Activated naive CD4-positive, alpha-beta T cell (primary cell): ENCODE results near the gene ALKBH3.

Experiments used
- DNase-seq, 4 experiments: peaks; one replicate each; lab custom pipeline; 2025; lab: John Stamatoyannopoulos, UW

ALKBH3 gene

DNA sequence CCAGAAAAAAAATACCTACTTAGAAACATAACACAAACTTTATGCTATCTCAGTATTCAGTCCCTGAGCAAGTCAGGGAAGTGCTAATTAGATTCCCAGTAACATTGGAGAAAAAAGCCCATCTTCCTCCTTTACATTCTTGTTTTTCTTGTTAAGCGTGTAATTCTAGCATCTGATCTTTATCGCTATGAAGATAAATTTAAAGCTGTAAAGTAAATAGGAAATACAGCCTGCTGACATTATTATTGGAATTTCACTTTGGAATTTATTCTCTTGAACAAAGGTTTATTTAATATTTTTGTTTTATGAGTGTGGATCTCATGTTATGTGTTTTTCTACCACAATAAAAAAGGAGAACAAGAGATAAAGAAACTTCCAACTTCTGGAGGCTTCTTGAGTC, 13.9 kb downstream of the ALKBH3 start:
- DNase-seq = no peak

DNA sequence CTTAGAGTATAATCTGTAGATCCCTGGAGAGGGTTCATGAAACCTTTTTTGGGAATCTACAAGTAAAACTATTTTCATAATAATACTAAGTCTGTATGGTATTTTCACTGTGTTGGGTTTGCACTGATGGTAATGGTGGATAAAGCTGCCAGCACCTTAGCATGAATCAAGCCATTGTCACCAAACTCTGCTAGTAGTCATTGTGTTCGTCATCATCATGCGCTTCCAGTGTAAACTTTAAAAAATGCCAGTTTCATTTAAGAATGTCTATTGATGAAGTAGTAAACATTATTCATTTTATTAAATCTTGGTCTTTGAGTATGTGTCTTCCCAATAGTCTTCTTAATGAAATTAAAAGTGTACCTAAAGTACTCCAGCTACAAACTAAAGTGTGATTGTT, 15.0 kb downstream of the ALKBH3 start:
- DNase-seq = no peak

DNA sequence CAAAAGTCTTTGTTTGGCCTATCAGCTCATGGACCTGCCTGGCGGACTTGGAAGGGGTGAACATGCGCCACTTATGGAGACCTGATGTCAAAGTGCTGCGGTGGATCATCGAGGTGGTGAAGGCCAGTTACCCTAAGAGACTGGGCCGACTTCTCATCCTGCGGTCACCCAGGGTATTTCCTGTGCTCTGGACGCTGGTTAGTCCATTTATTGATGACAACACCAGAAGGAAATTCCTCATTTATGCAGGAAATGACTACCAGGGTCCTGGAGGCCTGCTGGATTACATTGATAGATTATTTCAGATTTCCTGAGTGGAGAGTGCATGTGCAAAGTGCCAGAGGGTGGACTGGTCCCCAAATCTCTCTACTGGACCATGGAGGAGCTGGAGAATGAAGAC, 17.9 kb downstream of the ALKBH3 start:
- DNase-seq = no peak

DNA sequence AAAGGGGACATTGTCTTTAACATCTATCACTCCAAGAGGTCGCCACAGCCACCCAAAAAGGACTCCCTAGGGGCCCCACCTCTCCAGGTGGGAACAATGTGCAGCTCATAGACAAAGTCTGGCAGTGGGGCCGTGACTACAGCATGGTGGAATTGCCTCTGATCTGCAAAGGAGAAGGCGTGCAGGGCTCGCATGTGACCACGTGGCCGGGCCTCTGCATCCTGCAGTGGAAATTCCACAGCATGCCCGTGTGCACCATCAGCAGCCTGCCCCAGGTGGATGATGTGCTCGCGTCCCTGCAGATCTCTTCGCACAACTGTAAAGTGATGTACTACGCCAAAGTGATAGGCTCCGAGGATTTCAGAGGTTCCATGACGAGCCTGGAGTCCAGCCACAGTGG, 18.5 kb downstream of the ALKBH3 start:
- DNase-seq = no peak

DNA sequence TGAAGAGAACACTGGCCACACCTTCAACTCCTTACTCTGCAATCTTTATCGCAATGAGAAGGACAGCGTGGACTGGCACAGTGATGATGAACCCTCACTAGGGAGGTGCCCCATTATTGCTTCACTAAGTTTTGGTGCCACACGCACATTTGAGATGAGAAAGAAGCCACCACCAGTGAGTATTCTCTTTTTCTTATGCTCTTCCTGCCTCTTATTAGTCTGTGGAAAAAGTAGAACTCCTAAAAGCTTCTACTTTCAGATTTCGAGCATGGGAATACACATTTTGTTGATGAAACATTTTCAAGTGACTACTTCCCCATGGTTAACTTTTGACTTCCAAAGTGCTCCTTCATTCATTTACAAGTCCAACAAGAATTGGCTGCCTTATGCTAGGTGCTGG, 20.9 kb downstream of the ALKBH3 start:
- DNase-seq = no peak

DNA sequence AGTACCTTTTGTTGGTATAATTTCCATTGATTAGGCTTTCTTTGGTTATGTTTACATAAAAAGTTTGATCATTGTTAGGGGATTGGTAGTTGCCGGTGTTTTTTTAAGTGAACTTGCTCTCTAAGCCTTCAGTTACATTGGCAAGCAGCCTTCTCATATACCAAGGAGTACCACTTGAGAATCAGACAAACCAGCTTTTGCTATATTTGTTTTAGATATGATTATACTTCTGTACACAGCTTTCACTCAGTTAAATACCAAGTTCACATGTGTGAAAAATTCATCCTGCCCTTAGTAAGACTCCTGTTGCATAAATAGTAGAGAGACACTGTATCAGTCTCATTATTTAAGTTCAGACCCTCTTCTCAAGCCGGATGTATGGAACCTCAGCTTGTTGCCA, 22.4 kb downstream of the ALKBH3 start:
- no peak for DNase-seq

DNA sequence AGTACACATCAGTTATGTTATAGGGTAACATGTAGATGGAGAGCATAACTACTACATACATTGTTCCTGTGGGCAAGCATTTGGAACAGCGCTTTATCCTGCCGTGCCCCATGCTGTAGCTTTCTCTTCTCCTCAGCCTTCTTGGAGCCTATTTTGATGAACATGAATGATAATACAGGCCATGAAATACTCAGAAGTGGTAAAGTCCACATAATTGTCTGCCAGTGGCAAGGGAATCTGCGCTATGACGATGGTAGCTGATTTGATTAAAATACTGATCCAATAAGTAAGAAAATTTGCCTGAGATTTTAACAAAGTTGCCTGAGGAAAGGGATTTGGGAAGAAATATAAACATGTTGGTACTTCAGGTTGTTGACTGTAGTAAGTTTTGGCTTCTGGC, 23.3 kb downstream of the ALKBH3 start:
- DNase-seq = no peak

DNA sequence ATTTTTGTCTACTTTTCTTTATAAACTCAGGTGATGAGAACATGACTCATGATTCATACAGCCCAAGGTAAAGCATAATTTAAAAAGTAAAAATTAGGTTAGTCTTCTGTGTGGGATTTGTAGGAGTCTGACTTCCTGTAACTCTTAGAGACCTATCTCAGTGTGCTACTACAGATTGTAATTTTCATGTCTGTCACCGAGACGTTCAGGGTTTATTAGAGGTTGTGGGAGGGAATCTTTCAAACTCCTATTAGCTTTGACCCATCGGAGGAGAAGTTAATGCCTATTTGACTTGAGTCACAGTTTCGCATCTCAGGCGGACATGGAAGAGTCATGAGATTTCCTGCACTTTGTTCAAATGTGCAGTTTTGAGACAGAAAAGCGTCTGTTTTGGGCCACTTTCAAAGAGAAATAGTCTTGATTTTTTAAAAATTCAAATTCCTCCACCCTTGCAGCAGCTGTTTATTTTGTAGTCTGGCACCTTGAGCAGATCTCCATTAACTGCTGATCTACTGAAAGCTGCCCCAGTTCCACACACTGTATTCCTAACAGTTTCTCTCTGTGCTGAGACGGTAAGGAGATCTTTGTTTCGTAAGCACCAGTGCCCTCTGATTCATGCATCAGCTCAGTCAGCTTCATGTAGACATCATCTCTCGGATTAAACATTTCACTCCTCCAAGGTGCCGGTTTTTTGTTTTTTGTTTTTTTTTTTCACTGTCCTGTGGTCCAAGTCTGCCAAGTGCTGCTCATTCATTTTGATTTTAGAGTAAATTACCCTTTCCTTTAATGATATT, 24.3 kb downstream of the ALKBH3 start:
- DNase-seq = no peak

DNA sequence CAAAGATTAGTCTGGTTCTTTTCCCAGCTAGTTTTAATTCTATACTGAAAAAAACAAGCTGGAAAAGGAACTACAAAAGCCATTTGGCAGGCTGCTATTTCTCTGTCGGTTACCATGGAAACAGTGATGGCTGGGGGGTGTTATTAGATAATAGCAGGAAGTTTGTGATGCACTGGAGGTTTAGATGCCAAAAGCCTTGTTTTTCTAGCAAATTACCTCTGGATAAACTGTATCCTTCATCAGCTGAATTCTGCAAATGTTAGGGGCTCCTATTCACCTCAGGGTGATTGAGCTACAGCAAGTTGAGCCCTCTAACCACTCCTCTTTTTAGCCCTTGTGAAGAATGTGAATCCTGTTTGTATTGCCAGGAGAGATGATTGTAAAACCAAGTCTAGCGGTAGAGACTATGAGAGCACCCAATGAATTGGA, 25.2 kb downstream of the ALKBH3 start:
- DNase-seq = no peak

DNA sequence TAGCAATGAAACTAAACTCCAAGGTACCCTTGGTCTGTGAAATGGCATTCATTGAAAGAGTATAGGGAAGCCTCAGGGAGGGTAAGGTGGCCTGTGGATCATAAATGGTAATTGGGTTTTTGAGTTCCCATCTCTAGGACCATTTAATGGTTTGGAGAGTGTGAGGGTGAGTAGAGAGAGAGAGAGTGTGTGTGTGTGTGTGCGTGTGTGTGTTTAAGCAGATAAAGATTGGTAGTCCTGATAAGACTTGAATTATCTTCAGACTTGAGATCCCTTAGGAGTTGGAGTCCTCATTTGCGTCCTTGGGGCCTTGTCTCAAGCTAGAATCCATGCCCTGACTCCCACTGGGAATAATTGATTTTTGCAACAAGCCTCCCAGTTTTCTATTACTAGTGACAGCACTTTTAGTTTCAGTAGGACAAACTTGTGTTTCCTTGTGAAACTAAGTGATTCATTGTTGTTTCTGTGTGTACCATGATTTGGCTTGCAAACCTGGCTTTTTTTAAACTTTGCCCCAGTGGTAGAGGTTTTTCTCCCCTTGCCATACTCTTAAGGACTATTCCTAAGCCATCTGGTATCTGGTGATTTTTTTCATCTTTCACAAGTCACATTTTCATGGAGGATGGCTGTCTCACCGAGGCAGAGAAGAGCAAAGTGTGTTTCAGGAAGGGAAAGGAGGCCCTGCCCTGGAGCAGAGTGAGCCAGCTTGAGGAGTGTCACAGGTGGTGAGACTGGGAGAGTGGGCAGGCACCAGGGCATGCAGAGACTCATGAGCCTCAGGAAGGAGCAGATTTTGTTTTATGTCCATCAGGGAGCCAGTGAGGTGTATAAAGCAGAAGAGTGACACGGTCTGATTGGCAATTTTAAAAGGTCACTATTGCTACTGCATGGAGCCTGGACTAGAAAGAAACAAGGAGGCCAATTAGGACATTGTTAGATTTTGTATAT, 26.7 kb downstream of the ALKBH3 start:
- DNase-seq = no peak

DNA sequence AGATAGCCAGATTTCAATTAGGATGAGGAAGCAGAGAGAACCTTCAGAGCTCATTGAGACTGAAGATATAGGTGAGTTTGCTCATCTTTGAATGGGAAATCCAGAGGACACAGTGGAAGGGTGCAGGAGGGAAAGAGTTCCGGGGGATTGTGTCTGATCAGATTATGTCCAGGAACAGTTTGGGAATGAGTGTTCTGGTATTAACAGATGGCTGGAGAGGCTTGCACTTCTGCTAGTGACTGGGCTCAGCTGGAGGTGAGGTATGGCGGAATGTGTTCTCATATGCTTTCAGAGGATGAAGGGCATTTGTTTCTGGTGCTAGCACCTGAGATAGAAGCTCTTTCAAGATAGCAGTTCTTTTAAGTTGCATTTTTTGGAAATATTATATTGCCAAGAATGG, 27.6 kb downstream of the ALKBH3 start:
- no peak for DNase-seq

DNA sequence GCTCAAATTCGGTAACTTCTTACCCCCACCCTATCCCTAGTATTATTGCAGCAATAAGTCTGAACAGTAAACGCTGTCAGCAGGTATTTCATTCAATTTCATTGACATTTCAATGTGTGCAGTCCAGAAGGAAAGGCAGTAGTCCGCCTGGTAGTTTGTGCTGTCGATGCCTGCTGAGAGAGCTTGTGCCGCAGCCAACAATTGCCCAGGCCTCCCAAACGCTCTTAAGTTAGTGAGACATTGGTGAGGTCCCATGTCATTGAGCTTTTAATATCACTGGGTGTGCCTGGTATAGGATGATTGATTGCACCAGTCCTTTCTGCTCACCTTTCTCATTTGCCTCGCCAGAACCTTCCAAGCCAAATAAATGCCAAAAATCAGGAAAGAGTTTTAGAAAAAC, 28.1 kb downstream of the ALKBH3 start:
- no peak for DNase-seq

DNA sequence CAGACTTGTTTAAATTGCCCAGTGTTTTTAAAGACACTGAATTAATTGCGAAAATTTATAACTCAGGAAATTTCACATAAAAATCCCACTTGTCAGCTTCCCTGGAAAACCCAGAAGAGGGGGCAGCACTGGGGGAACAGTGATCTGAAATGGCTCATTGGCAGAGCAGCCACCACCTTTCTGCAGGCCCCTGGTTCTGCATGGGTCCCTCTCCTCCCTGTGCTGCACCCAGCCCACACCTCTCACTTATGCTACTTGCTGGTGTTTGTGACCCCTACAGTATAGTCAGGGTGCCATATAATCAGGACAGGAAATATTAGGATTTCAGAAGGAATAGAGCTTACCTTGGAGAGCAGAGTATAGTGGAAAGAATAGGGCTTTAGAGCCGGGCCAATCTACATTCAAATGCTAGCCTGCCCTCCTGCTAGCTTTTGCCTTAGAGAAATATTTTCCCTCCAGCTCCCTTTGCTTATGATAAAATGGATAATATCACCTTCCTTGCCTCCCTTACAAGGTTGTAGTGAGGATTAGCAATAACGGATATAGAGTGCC, 33.3 kb downstream of the ALKBH3 start:
- DNase-seq = no peak

DNA sequence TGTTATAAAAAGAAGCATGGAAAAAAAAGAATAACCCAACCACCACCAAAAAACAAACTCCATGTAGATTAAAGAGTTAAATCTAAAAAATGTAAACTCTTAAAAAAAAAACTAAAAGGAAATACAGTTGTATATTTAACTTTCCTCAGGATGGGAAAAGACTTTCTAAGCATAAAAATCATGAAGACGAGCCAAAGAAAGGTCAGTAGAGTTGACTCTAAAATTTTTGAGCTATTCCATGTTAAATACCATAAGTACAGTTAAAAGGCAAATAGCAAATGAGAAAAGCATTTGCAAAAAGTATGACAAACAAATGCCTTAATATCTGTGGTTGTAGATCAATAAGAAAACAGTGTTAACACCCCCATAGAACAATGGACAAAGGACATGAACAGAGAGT, 33.8 kb downstream of the ALKBH3 start:
- no peak for DNase-seq

DNA sequence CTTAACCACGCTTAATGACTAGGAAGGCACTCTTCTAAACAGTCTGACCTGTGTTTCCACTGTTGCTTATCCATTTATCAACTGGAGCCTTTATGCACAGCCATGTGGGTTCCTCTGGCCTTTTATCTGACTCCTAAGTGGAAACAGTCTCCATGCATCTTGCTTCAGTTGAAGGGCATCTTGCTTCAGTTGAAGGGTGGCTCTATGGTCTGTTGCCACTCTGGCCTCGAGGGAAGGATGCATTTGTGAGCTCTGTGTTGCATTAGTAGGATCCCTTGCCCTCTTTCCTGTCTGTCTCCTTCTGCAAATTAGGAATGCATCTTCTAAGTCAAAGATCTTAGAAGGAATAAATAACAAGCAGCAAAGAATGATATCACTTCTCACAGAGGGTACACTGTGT, 36.0 kb downstream of the ALKBH3 start:
- no peak for DNase-seq

DNA sequence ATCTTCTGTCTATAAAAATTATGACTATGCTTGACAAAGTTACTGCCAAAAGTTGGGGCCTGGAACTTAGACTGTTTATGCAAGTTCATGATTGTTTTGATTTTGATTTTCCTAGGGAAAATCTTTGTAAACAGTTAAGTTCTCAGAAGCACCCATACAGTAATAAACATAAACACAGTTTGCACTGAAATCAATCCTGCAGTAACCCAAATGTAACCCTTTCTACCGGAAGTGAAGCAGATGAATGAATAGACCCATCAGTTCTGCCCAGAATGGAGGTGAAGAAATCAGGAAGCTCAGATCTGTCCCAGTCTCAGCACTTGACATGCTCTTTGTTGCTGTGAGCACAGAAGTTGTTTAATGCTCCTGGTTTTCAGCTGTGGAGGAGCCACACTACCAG, 37.2 kb downstream of the ALKBH3 start:
- no peak for DNase-seq

DNA sequence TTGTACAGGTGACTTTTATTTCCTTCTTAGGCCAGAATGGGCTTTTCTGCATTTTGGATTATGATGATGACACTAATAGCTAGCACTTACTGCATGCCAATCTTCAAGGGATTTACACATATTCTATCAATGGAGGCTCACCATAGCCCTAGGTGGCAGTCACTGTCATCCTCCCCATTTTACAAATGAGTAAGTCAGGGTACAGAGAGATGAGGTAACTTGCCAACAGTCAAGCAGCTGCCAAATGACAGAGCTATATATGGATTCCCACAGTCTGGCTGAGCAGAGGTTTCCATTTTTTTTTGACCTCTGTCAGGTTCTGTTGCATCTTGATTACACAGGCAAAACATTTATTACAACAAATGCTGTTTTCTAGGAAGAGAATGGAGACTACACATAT, 38.0 kb downstream of the ALKBH3 start:
- DNase-seq = no peak

DNA sequence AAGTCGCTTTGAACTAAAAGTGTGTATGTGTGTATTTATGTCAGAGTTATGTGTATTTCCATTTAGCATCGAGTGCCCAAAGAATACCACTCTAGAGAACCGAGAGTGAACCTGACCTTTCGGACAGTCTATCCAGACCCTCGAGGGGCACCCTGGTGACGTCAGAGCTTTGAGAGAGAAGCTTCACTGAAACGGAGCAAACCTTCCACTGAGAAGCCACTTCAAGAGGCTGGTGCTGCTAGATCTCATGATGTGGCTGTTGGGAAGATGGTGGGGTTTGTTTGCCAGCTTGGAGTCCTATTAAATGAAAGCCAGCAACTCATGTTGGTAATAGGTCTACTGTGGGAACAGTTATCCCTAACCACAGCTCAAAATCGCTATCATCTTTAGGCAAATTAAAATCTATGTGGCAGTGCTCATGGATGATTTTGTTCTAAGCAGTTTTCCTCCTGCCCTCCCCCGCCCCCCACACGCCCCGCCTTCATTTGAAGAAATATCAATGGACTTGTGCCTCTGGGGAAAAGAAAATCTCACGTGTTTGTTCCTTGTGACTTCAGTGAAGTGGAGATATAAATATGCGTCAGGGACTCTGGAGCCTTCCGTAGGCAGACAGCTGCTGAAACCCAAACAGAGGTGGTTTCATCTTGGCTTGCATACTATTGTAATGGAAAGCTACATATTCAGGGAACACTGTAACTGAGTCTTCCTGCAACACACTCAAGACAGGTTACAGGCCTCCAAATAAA, 39.4 kb downstream of the ALKBH3 start:
- DNase-seq = no peak

DNA sequence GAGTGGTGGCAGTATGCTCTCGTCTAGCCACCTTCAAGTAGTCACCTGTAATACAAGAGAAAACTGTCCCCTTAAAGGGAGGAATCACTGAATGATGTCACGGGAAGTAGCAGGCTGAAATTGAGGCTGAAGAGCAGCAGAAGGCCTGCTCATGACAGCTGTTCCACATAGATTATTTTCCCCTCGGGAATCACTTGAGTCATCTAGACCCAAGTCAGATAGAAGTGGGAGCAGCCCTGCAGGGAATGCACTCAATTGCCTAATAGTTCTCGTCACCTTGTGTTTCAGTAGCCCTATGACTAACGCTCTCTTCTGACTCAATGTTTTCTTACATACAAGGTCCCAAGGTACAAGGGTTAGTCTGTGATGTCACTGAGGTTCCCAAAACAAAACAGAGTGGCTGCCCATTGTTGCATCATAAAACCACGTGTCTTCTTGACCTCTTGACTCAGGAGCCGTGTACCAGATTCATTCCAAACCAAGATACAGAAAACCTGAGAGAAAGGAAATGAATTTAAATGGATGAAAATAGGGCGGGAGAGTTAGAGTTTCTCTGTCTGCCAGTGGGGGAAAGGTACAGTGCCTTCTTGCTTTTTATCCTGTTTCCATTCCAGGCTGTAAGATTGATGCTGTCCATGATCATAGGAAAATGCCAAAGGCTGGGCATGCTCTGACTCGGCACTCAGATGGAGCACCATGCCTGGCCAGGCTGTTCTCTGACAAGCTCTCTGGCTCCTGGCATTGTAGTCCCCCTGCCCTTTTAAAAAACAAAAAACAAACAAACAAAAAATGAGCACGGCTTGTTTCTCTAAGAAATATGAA, 40.2 kb downstream of the ALKBH3 start:
- DNase-seq = no peak

DNA sequence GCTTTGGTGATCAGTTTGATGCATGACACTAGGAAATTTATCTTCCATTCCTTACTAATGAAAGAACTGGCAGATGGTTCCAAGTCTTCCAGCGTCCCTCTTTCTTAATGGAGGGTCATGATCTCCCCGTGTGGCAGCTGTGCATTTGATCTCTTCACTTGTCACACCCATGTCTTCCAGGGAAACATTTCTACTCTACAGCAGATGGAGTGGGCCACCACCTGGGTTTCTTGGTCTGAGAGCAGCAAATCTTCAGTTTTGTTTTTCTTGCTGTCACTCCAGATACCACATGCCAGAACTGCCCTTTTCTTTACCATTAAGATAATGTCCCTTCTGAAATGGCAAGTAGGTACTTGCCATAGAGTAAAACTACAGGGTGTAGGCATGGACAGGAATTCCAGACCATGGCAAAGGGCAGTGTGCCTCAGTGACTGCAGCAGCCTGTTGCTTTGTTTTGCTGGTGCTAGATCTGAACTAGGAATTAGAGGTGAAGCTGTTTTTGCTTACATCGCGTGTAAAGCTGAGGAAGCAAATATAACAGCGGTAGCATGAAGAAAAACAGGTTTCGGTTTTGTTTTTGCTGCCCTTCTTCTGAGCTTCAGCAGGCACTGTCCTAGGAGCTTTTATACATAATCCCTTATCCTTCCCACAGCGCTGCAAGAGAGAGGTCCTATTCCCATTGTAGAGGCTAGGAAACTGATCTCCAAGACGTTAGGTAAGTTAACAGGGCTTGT, 41.1 kb downstream of the ALKBH3 start:
- no peak for DNase-seq

DNA sequence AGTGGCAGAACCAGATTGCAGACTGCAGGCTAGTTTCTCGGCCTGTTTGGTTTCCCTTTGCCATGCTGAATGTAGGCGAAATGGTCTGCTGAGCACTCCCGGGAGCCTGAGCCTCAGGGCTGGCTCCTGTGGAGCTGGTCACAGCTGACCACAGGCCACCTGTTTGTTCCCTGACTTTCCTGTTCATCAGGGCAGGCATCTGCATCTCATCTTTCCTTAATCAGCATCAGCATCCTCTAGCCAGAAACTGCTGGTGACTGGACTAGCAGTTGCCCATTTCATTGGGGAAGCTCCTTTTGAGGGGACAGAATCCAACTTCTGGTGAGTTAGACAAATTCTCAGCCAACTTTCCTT, 41.6 kb downstream of the ALKBH3 start:
- no peak for DNase-seq
